PC-9 (cell line): ENCODE measurements around the gene UBR4. TPM values are rescaled to one million over a fixed set of nuclear protein-coding genes. Genes with fewer than 3 reads are reported as not detected.

Source experiments
- BruUV-seq: library from RNA; stranded (reverse); fragments of 400-500 nt; replicated peaks from 2 replicates; lab custom pipeline; 2021; lab: Mats Ljungman, UMichigan
- CTCF ChIA-PET: fragments of 300-600 bp; sonication (Branson Sonifier 250); formaldehyde crosslinking; loops from one replicate; lab custom pipeline; 2022; ENCODE audit warnings: antibody characterized with exemption; lab: Charles Lee
- POLR2A ChIA-PET: fragments of 300-600 bp; sonication (Branson Sonifier 250); formaldehyde crosslinking; loops from one replicate; lab custom pipeline; 2022; ENCODE audit warnings: antibody characterized with exemption; ENCODE audit not compliant: unreplicated experiment; lab: Charles Lee
- DNase-seq, 2 experiments: peaks; one replicate each; pipeline versions ENCODE4 v3.0.0 to v3.0.0-alpha.2; 2015 to 2022; ENCODE audit warnings: mixed read lengths in 1 of 2
- H2AFZ ChIP-seq: fragments of 200-600 bp; sonication (generic); 2 replicates; pipeline ENCODE4 v1.8.1; 2017; ENCODE audit warnings: antibody characterized with exemption
- H3F3A ChIP-seq: fragments of 200-600 bp; sonication (generic); 2 replicates; pipeline ENCODE4 v1.8.1; 2017; ENCODE audit warnings: antibody characterized with exemption, mild to moderate bottlenecking, low read depth; ENCODE audit not compliant: insufficient read depth
- H3K27ac ChIP-seq: fragments of 200-600 bp; sonication (generic); 2 replicates; pipeline ENCODE4 v1.6.1; 2016; ENCODE audit warnings: mixed run types
- H3K27me3 ChIP-seq: fragments of 200-600 bp; sonication (generic); 2 replicates; pipeline ENCODE4 v1.6.1; 2016; ENCODE audit warnings: low read depth, mixed run types; ENCODE audit not compliant: insufficient read depth
- H3K36me3 ChIP-seq: fragments of 200-600 bp; sonication (generic); 2 replicates; pipeline ENCODE4 v1.6.1; 2016; ENCODE audit warnings: low read depth, mixed run types
- H3K4me1 ChIP-seq: fragments of 200-600 bp; sonication (generic); replicated peaks from 2 replicates; pipeline ENCODE4 v1.6.1; 2016; ENCODE audit warnings: mixed run types; ENCODE audit not compliant: insufficient read depth
- H3K4me2 ChIP-seq: fragments of 200-600 bp; sonication (generic); 2 replicates; pipeline ENCODE4 v1.6.1; 2017; ENCODE audit warnings: mixed run types
- H3K4me3 ChIP-seq: fragments of 200-600 bp; sonication (generic); 2 replicates; pipeline ENCODE4 v1.6.1; 2016; ENCODE audit warnings: mixed run types
- H3K79me2 ChIP-seq: fragments of 200-600 bp; sonication (generic); 2 replicates; pipeline ENCODE4 v1.6.1; 2017; ENCODE audit warnings: low read depth, mixed run types
- H3K9me2 ChIP-seq: fragments of 200-600 bp; sonication (generic); 2 replicates; pipeline ENCODE4 v1.8.1; 2017; ENCODE audit warnings: mild to moderate bottlenecking; ENCODE audit not compliant: insufficient read depth
- H3K9me3 ChIP-seq: fragments of 200-600 bp; sonication (generic); 2 replicates; pipeline ENCODE4 v1.8.1; 2016; ENCODE audit warnings: low read depth; ENCODE audit not compliant: insufficient read depth
- H4K20me1 ChIP-seq: fragments of 200-600 bp; sonication (generic); 2 replicates; pipeline ENCODE4 v1.8.1; 2017; ENCODE audit not compliant: insufficient read depth
- CTCF ChIP-seq: fragments of 200-600 bp; sonication (generic); conservative IDR thresholded peaks from 2 replicates; pipeline ENCODE4 v1.6.1; 2017; ENCODE audit warnings: mixed run types, antibody characterized with exemption, mild to moderate bottlenecking, moderate library complexity
- EZH2 ChIP-seq: fragments of 200-600 bp; sonication (generic); IDR thresholded peaks from 2 replicates; pipeline ENCODE4 v1.8.0; 2017; ENCODE audit warnings: antibody characterized with exemption, low read depth
- intact Hi-C: fragments of 100-400 bp; cut with micrococcal nuclease; formaldehyde crosslinking; loops from one replicate; pipeline ENCODE4 v1.10.0; 2022; ENCODE audit not compliant: unreplicated experiment
- total RNA-seq: library from RNA; stranded (reverse); gene quantifications from 2 replicates; pipeline ENCODE4 v1.2.3, GENCODE V29; 2021

UBR4 gene
- total RNA-seq, 1 experiment from 2014 or later: 117 TPM

GRCh38 chr1:19070197-19070651 lies 139.8 kb downstream of the UBR4 start:
- no peak overlapping the region for H3K4me3 ChIP-seq
- no peak overlapping the region for H3K4me2 ChIP-seq
- DNase-seq: peak in 1 of 2 experiments; percentile 38
- ChIA-PET CTCF (interaction anchor here (0.5 to 1.2 kb wide), 2 partner anchors 59 to 157 kb away, joined by 3 read pairs; no protein-coding TSS in a partner anchor), POLR2A (interaction anchor here (0.6 kb wide), 1 partner anchor 156 kb away, joined by 4 read pairs; no protein-coding TSS in a partner anchor)
- no peaks in the 10 kb centered on the region for H3K36me3 ChIP-seq
- no peak overlapping the region for H2AFZ ChIP-seq
- TF ChIP-seq EZH2 (no peak), CTCF (no peak)
- no peaks in the 10 kb centered on the region for H3K9me3 ChIP-seq
- H3K4me1 ChIP-seq: peaks cover 21% of the 10 kb centered on the region
- intact Hi-C loops: loop anchor here (5.0 kb wide), 1 partner anchor 58 kb away; no protein-coding TSS in a partner anchor
- peaks cover 3% of the 10 kb centered on the region; the same call in 1 of the 2 replicates for H3F3A ChIP-seq
- H3K27ac ChIP-seq: no peak overlapping the region
- no peaks in the 10 kb centered on the region for H3K79me2 ChIP-seq
- no peaks in the 10 kb centered on the region for H3K27me3 ChIP-seq
- H4K20me1 ChIP-seq: no peaks in the 10 kb centered on the region
- H3K9me2 ChIP-seq: no peaks in the 10 kb centered on the region
- BruUV-seq: no TSS peak

- H3K36me3 ChIP-seq: no peaks in the 10 kb centered on the region
- H2AFZ ChIP-seq: no peak overlapping the region
- H3K9me2 ChIP-seq: no peaks in the 10 kb centered on the region
- no peaks in the 10 kb centered on the region for H3K79me2 ChIP-seq
- H3K27me3 ChIP-seq: no peaks in the 10 kb centered on the region
- DNase-seq: no peak
- intact Hi-C loops: loop anchor here (5.0 kb wide), 1 partner anchor 36 kb away; no protein-coding TSS in a partner anchor
- H3K27ac ChIP-seq: no peak overlapping the region
- H4K20me1 ChIP-seq: no peaks in the 10 kb centered on the region
- no peak for TF ChIP-seq EZH2
- no peak for TF ChIP-seq CTCF
- ChIA-PET CTCF (interaction anchor here (1.2 kb wide), 1 partner anchor 155 kb away, joined by 3 read pairs; no protein-coding TSS in a partner anchor), POLR2A (interaction anchor here (0.7 kb wide), 1 partner anchor 45 kb away, joined by 3 read pairs; no protein-coding TSS in a partner anchor)
- H3K4me2 ChIP-seq: no peak overlapping the region
- no peak overlapping the region for H3K4me3 ChIP-seq
- no TSS peak for BruUV-seq
- H3F3A ChIP-seq: peaks cover 3% of the 10 kb centered on the region; the same call in 1 of the 2 replicates
- peaks cover 21% of the 10 kb centered on the region for H3K4me1 ChIP-seq
- no peaks in the 10 kb centered on the region for H3K9me3 ChIP-seq
Observed at GRCh38 chr1:19068639-19069276, 141.3 kb downstream of the UBR4 start.

- peak overlapping the region; percentile 62; the same call in 1 of the 2 replicates for H3K27ac ChIP-seq
- no peaks in the 10 kb centered on the region for H3K27me3 ChIP-seq
- H3K79me2 ChIP-seq: no peaks in the 10 kb centered on the region
- no peak overlapping the region for H2AFZ ChIP-seq
- CTCF ChIA-PET: interaction anchor here (0.5 to 0.7 kb wide), 2 partner anchors 373 to 435 kb away, joined by 3 to 11 read pairs; no protein-coding TSS in a partner anchor
- no peak for DNase-seq
- TF ChIP-seq EZH2: no peak
- TF ChIP-seq CTCF: no peak
- H3K4me2 ChIP-seq: no peak overlapping the region; the same call in 1 of the 2 replicates
- no peak overlapping the region for H3K4me3 ChIP-seq
- no TSS peak for BruUV-seq
- POLR2A ChIA-PET: interaction anchor here (1.1 kb wide), 1 partner anchor 12 kb away, joined by 5 read pairs; no protein-coding TSS in a partner anchor
- no peaks in the 10 kb centered on the region for H3K9me2 ChIP-seq
- intact Hi-C loops: loop anchor here (5.0 kb wide), 1 partner anchor 36 kb away; no protein-coding TSS in a partner anchor
- peaks cover 3% of the 10 kb centered on the region; the same call in 1 of the 2 replicates for H3F3A ChIP-seq
- no peaks in the 10 kb centered on the region for H3K36me3 ChIP-seq
- H4K20me1 ChIP-seq: no peaks in the 10 kb centered on the region
- peaks cover 21% of the 10 kb centered on the region for H3K4me1 ChIP-seq
- H3K9me3 ChIP-seq: no peaks in the 10 kb centered on the region
Observed at GRCh38 chr1:19067912-19068638, 142.0 kb downstream of the UBR4 start.
